Body of pancreas (tissue), 4 donors: ENCODE data around the gene SLC29A3.

Source experiments
- POLR2A ChIP-seq, 3 donors: fragments of 450-650 bp; IDR thresholded peaks; one replicate each; pipeline ENCODE4 v1.6.1; 2016; ENCODE audit warnings: antibody characterized with exemption in 3 of 3, mild to moderate bottlenecking in 2 of 3
- TF ChIP-seq, protein P1 (sequence below), 7 experiments: fragments of 450-650 bp in 4 of 7; fragments of 200-600 bp in 3 of 7; sonication (generic) in 3 of 7; IDR thresholded peaks; one replicate each; pipeline ENCODE4 v1.5.1; 2016 to 2019; ENCODE audit warnings: antibody characterized with exemption in 7 of 7

DNA sequence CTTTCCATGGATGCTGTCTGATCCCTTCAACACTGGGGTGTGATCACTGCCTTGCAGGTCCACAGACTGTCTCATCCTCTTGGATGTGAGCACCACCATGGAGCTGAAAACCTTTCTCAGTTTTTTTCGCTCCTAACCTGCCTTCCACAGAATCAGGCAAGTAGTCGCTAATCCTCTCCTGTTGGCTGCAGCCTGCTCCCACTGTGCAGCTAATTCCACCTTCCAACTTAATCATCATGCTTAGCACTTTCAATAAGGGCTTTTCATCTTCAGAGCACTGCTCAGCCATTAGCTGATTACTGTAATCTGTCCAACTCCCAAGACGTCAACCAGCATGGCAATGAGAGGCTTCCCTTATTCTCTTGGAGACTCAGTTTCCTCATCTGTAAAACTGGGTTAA is 62.6 kb downstream of the SLC29A3 start:
- TF ChIP-seq, protein P1, sequence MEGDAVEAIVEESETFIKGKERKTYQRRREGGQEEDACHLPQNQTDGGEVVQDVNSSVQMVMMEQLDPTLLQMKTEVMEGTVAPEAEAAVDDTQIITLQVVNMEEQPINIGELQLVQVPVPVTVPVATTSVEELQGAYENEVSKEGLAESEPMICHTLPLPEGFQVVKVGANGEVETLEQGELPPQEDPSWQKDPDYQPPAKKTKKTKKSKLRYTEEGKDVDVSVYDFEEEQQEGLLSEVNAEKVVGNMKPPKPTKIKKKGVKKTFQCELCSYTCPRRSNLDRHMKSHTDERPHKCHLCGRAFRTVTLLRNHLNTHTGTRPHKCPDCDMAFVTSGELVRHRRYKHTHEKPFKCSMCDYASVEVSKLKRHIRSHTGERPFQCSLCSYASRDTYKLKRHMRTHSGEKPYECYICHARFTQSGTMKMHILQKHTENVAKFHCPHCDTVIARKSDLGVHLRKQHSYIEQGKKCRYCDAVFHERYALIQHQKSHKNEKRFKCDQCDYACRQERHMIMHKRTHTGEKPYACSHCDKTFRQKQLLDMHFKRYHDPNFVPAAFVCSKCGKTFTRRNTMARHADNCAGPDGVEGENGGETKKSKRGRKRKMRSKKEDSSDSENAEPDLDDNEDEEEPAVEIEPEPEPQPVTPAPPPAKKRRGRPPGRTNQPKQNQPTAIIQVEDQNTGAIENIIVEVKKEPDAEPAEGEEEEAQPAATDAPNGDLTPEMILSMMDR (IDR thresholded peaks at IDR 0.05), result no peak
- TF ChIP-seq POLR2A (IDR thresholded peaks at IDR 0.05), result no peak
